ENCODE results near the gene KISS1R. TPM values are rescaled to one million over a fixed set of nuclear protein-coding genes. Genes with fewer than 3 reads are reported as not detected.

KISS1R gene
- total and polyA plus RNA-seq, 12 donors = 0.25 to 0.44 TPM; not detected in 10

GRCh38 chr19:903266-903797 lies 13.8 kb upstream of the KISS1R start:
- no peak overlapping the region for H3K4me3 ChIP-seq
- H3K9me3 ChIP-seq (replicated peaks in 1 of 3) = no peaks in the 10 kb centered on the region
- intact Hi-C loops (cut with DNase I) = no loop called here
- no peak for DNase-seq
- TF ChIP-seq CTCF (IDR thresholded peaks at IDR 0.05) (no peak), POLR2A (IDR thresholded peaks at IDR 0.05) (no peak)
- 66 to 76% (median 74%) methylated on average over 26 to 32 of the region's 32 CpGs for WGBS, 4 donors
- H3K27me3 ChIP-seq = no peaks in the 10 kb centered on the region
- peaks cover 3 to 6% of the 10 kb centered on the region in 2 donors for H3K4me1 ChIP-seq (replicated peaks in 1 of 2)
- no peak overlapping the region for H3K27ac ChIP-seq
- no peaks in the 10 kb centered on the region for H3K36me3 ChIP-seq (replicated peaks in 1 of 2)

GRCh38 chr19:904545-904944 lies 12.6 kb upstream of the KISS1R start:
- WGBS, 4 donors = 93 to 95% (median 93%) methylated on average over 8 of the region's 8 CpGs
- peaks cover 3 to 10% of the 10 kb centered on the region in 2 donors for H3K4me1 ChIP-seq (replicated peaks in 1 of 2)
- no peaks in the 10 kb centered on the region for H3K27me3 ChIP-seq
- H3K9me3 ChIP-seq (replicated peaks in 1 of 3) = no peaks in the 10 kb centered on the region
- H3K36me3 ChIP-seq (replicated peaks in 1 of 2) = no peaks in the 10 kb centered on the region
- intact Hi-C loops (cut with DNase I) = no loop called here
- no peak overlapping the region for H3K27ac ChIP-seq
- no peak overlapping the region for H3K4me3 ChIP-seq
- no peak for DNase-seq
- no peak for TF ChIP-seq POLR2A (IDR thresholded peaks at IDR 0.05)
- TF ChIP-seq CTCF (IDR thresholded peaks at IDR 0.05) = no peak

- Histone ChIP-seq H3K36me3 (replicated peaks in 1 of 2) (no peaks in the 10 kb centered on the region), H3K4me3 (no peak overlapping the region), H3K9me3 (replicated peaks in 1 of 3) (no peaks in the 10 kb centered on the region), H3K27ac (no peak overlapping the region), H3K27me3 (no peaks in the 10 kb centered on the region), H3K4me1 (replicated peaks in 1 of 2) (peaks cover 3 to 10% of the 10 kb centered on the region in 2 donors)
- 93 to 98% (median 97%) methylated on average over 5 to 7 of the region's 7 CpGs for WGBS, 4 donors
- no peak for DNase-seq
- intact Hi-C loops (cut with DNase I) = no loop called here
- TF ChIP-seq CTCF (IDR thresholded peaks at IDR 0.05) (no peak), POLR2A (IDR thresholded peaks at IDR 0.05) (no peak)
These were observed 10.7 kb upstream of the KISS1R start for GRCh38 chr19:906480-906879.

GRCh38 chr19:907183-907853 lies 9.8 kb upstream of the KISS1R start:
- no peaks in the 10 kb centered on the region for H3K36me3 ChIP-seq (replicated peaks in 1 of 2)
- H3K4me3 ChIP-seq = no peak overlapping the region
- no peak for DNase-seq
- intact Hi-C loops (cut with DNase I) = no loop called here
- TF ChIP-seq CTCF (IDR thresholded peaks at IDR 0.05) = no peak
- TF ChIP-seq POLR2A (IDR thresholded peaks at IDR 0.05) = no peak
- 72 to 100% (median 74%) methylated on average over 1 to 14 of the region's 14 CpGs for WGBS, 4 donors
- H3K9me3 ChIP-seq (replicated peaks in 1 of 3) = no peaks in the 10 kb centered on the region
- peaks cover 3 to 12% of the 10 kb centered on the region in 2 donors for H3K4me1 ChIP-seq (replicated peaks in 1 of 2)
- H3K27me3 ChIP-seq = no peaks in the 10 kb centered on the region
- no peak overlapping the region for H3K27ac ChIP-seq

Measured in adrenal gland (tissue), 12 donors.